Common myeloid progenitor, CD34-positive (primary cell): ENCODE measurements around the gene EARS2.

Source experiments
- CTCF ChIA-PET: fragments of 350-600 bp; sonication (Branson Sonifier 250); formaldehyde crosslinking; loops from one replicate; lab custom pipeline; 2021; ENCODE audit warnings: antibody characterized with exemption; lab: Charles Lee
- POLR2A ChIA-PET: fragments of 350-600 bp; sonication (Branson Sonifier 250); formaldehyde crosslinking; loops from one replicate; lab custom pipeline; 2021; ENCODE audit warnings: antibody characterized with exemption; lab: Charles Lee
- DNase-seq, 3 donors: peaks; one replicate each; pipeline versions ENCODE4 v3.0.0 to v3.0.0-alpha.2; 2013
- H3K27ac ChIP-seq, 2 experiments: 1 replicate in 1 of 2; 2 replicates in 1 of 2; pipeline ENCODE4 v1.7.0; 2013; ENCODE audit warnings: inconsistent platforms in 2 of 2, low read length in 2 of 2, mild to moderate bottlenecking in 2 of 2, low read depth in 1 of 2, moderate library complexity in 1 of 2; ENCODE audit not compliant: severe bottlenecking in 2 of 2, insufficient read depth in 1 of 2, poor library complexity in 1 of 2
- H3K27me3 ChIP-seq, 5 experiments: replicated peaks in 2 of 5; 1 replicate in 3 of 5; 2 replicates in 2 of 5; pipeline versions ENCODE4 v1.6.1 to v1.7.0; 2013; ENCODE audit warnings: low read length in 4 of 5, mild to moderate bottlenecking in 2 of 5, moderate library complexity in 2 of 5, inconsistent platforms in 1 of 5; ENCODE audit not compliant: insufficient read depth in 5 of 5, control insufficient read depth in 4 of 5
- H3K36me3 ChIP-seq, 4 experiments: 1 replicate in 2 of 4; 2 replicates in 2 of 4; pipeline versions ENCODE4 v1.6.1 to v1.7.0; 2013; ENCODE audit warnings: low read length in 3 of 4, control low read depth in 1 of 4, mild to moderate bottlenecking in 1 of 4; ENCODE audit not compliant: control insufficient read depth in 4 of 4, insufficient read depth in 4 of 4
- H3K4me1 ChIP-seq, 4 experiments: 1 replicate in 3 of 4; 2 replicates in 1 of 4; pipeline versions ENCODE4 v1.6.1 to v1.7.1; 2013; ENCODE audit warnings: low read length in 3 of 4, mild to moderate bottlenecking in 3 of 4, control low read depth in 1 of 4, inconsistent platforms in 1 of 4, moderate library complexity in 1 of 4; ENCODE audit not compliant: control insufficient read depth in 4 of 4, insufficient read depth in 4 of 4; ENCODE audit errors: control extremely low read depth in 1 of 4
- H3K4me3 ChIP-seq, 7 experiments: 1 replicate in 4 of 7; 2 replicates in 3 of 7; pipeline versions ENCODE4 v1.5.1 to v1.7.0; 2013; ENCODE audit warnings: mild to moderate bottlenecking in 7 of 7, low read length in 6 of 7, moderate library complexity in 6 of 7, inconsistent platforms in 2 of 7, low read depth in 2 of 7, control low read depth in 1 of 7; ENCODE audit not compliant: insufficient read depth in 4 of 7, control insufficient read depth in 1 of 7; ENCODE audit errors: extremely low read depth in 1 of 7
- H3K9me3 ChIP-seq, 5 experiments: 1 replicate in 4 of 5; 2 replicates in 1 of 5; pipeline versions ENCODE4 v1.6.1 to v1.7.1; 2013; ENCODE audit warnings: low read length in 4 of 5, mild to moderate bottlenecking in 2 of 5, inconsistent platforms in 1 of 5, low read depth in 1 of 5, moderate library complexity in 1 of 5; ENCODE audit not compliant: control insufficient read depth in 4 of 5, insufficient read depth in 2 of 5; ENCODE audit errors: control extremely low read depth in 1 of 5
- WGBS: methylation state at CpG from one replicate; pipeline ENCODE4 v1.1.5; 2013; ENCODE audit not compliant: insufficient coverage; 5-methylcytosine and 5-hydroxymethylcytosine counted together

The EARS2 gene

GRCh38 chr16:23570992-23571632, 14.0 kb upstream of the EARS2 start:
- Histone ChIP-seq H3K9me3 (no peaks in the 10 kb centered on the region), H3K27ac (no peak overlapping the region), H3K4me3 (no peak overlapping the region), H3K36me3 (peaks cover 8 to 77% (median 53%) of the 10 kb centered on the region in 4 experiments), H3K4me1 (no peaks in the 10 kb centered on the region), H3K27me3 (no peaks in the 10 kb centered on the region)
- WGBS, result 92% methylated on average over 4 of the region's 8 CpGs
- ChIA-PET CTCF (interaction anchor here (2.0 kb wide), 1 partner anchor 13 kb away, joined by 8 read pairs; the partner anchor contains the start of genes EARS2 and UBFD1), POLR2A (interaction anchor here (0.6 kb wide), 1 partner anchor 371 kb away, joined by 3 read pairs; no protein-coding TSS in a partner anchor)
- DNase-seq, result no peak

- Histone ChIP-seq H3K9me3 (no peaks in the 10 kb centered on the region), H3K4me3 (no peak overlapping the region), H3K4me1 (no peaks in the 10 kb centered on the region), H3K27me3 (no peaks in the 10 kb centered on the region), H3K27ac (no peak overlapping the region), H3K36me3 (peaks cover 22 to 92% (median 70%) of the 10 kb centered on the region in 4 experiments)
- ChIA-PET CTCF (interaction anchor here (0.6 kb wide), 1 partner anchor 9 kb away, joined by 4 read pairs; no protein-coding TSS in a partner anchor), POLR2A (no interaction called here)
- DNase-seq, result no peak
- WGBS, result 97% methylated on average over 3 of the region's 3 CpGs
Observed at GRCh38 chr16:23567602-23568001, 10.5 kb upstream of the EARS2 start.

- H3K4me3 ChIP-seq, result no peak overlapping the region
- DNase-seq, result no peak
- no peak overlapping the region for H3K27ac ChIP-seq
- POLR2A ChIA-PET, result no interaction called here
- H3K9me3 ChIP-seq, result no peaks in the 10 kb centered on the region
- CTCF ChIA-PET, result interaction anchor here (1.2 kb wide), 1 partner anchor 10 kb away, joined by 3 read pairs; no protein-coding TSS in a partner anchor
- H3K36me3 ChIP-seq, result peaks cover 26 to 92% (median 71%) of the 10 kb centered on the region in 4 experiments
- 99% methylated on average over 8 of the region's 8 CpGs for WGBS
- no peaks in the 10 kb centered on the region for H3K4me1 ChIP-seq
- no peaks in the 10 kb centered on the region for H3K27me3 ChIP-seq
Observed at GRCh38 chr16:23566724-23567123, 9.6 kb upstream of the EARS2 start.

- no peaks in the 10 kb centered on the region for H3K9me3 ChIP-seq
- peaks cover 37 to 91% (median 67%) of the 10 kb centered on the region in 4 experiments for H3K36me3 ChIP-seq
- ChIA-PET CTCF (no interaction called here), POLR2A (no interaction called here)
- WGBS, result 97% methylated on average over 8 of the region's 9 CpGs
- DNase-seq, result no peak
- no peak overlapping the region for H3K27ac ChIP-seq
- H3K4me3 ChIP-seq, result no peak overlapping the region
- no peaks in the 10 kb centered on the region for H3K4me1 ChIP-seq
- H3K27me3 ChIP-seq, result no peaks in the 10 kb centered on the region
Observed at GRCh38 chr16:23564575-23565363, 7.6 kb upstream of the EARS2 start.

- CTCF ChIA-PET, result no interaction called here
- no peak overlapping the region for H3K27ac ChIP-seq
- H3K27me3 ChIP-seq, result no peaks in the 10 kb centered on the region
- no peak for DNase-seq
- 99% methylated on average over 6 of the region's 6 CpGs for WGBS
- H3K4me1 ChIP-seq, result peaks cover 8 to 11% (median 8%) of the 10 kb centered on the region in 4 experiments
- POLR2A ChIA-PET, result no interaction called here
- peaks cover 36 to 85% (median 66%) of the 10 kb centered on the region in 4 experiments for H3K36me3 ChIP-seq
- no peak overlapping the region for H3K4me3 ChIP-seq
- H3K9me3 ChIP-seq, result no peaks in the 10 kb centered on the region
Observed at GRCh38 chr16:23563186-23563585, 6.0 kb upstream of the EARS2 start.

- POLR2A ChIA-PET, result no interaction called here
- 97% methylated on average over 13 of the region's 13 CpGs for WGBS
- CTCF ChIA-PET, result no interaction called here
- peaks cover 36 to 78% (median 64%) of the 10 kb centered on the region in 4 experiments for H3K36me3 ChIP-seq
- DNase-seq, result no peak
- peaks cover 9 to 12% (median 10%) of the 10 kb centered on the region in 4 experiments for H3K4me1 ChIP-seq
- H3K4me3 ChIP-seq, result no peak overlapping the region
- no peak overlapping the region for H3K27ac ChIP-seq
- H3K27me3 ChIP-seq, result no peaks in the 10 kb centered on the region
- no peaks in the 10 kb centered on the region for H3K9me3 ChIP-seq
Observed at GRCh38 chr16:23562505-23562904, 5.4 kb upstream of the EARS2 start.

- Histone ChIP-seq H3K36me3 (peaks cover 32 to 69% (median 57%) of the 10 kb centered on the region in 4 experiments), H3K27me3 (no peaks in the 10 kb centered on the region), H3K9me3 (no peaks in the 10 kb centered on the region), H3K27ac (no peak overlapping the region), H3K4me1 (peaks cover 12 to 17% (median 14%) of the 10 kb centered on the region in 4 experiments), H3K4me3 (no peak overlapping the region)
- CTCF ChIA-PET, result interaction anchor here (0.9 kb wide), 1 partner anchor 35 kb away, joined by 4 read pairs; no protein-coding TSS in a partner anchor
- POLR2A ChIA-PET, result no interaction called here
- WGBS, result 96% methylated on average over 3 of the region's 5 CpGs
- peak in 2 of 3 donors; percentile 7 to 10 for DNase-seq
Observed at GRCh38 chr16:23561586-23561985, 4.4 kb upstream of the EARS2 start.
